OCI-LY7 (cell line): Measurements from ENCODE around the gene ST6GALNAC5. TPM values are rescaled to one million over a fixed set of nuclear protein-coding genes. Genes with fewer than 3 reads are reported as not detected.

ENCODE experiments used
- BruUV-seq: library from RNA; stranded (reverse); fragments of 400-500 nt; replicated peaks from 2 replicates; lab custom pipeline; 2021; lab: Mats Ljungman, UMichigan
- CTCF ChIA-PET: fragments of 300-600 bp; sonication (Branson Sonifier 250); formaldehyde crosslinking; loops from one replicate; lab custom pipeline; 2022; ENCODE audit warnings: antibody characterized with exemption; ENCODE audit not compliant: unreplicated experiment; lab: Charles Lee
- POLR2A ChIA-PET: fragments of 300-600 bp; sonication (Branson Sonifier 250); formaldehyde crosslinking; loops from one replicate; lab custom pipeline; 2022; ENCODE audit warnings: antibody characterized with exemption; lab: Charles Lee
- DNase-seq: peaks from one replicate; pipeline ENCODE4 v3.0.0-alpha.2; 2015; ENCODE audit warnings: low spot score
- H2AFZ ChIP-seq: fragments of 200-600 bp; sonication (generic), shearing (Covaris generic); 2 replicates; pipeline ENCODE4 v1.6.1; 2014; ENCODE audit warnings: mild to moderate bottlenecking, antibody characterized with exemption, low read length, moderate library complexity
- H3K27ac ChIP-seq: fragments of 200-600 bp; sonication (generic); 2 replicates; pipeline ENCODE4 v1.5.1; 2014; ENCODE audit warnings: mixed run types, low read depth, mild to moderate bottlenecking, moderate library complexity, low read length, inconsistent platforms; ENCODE audit not compliant: poor library complexity, severe bottlenecking
- H3K36me3 ChIP-seq: fragments of 200-600 bp; sonication (generic); 2 replicates; pipeline ENCODE4 v1.6.1; 2014; ENCODE audit warnings: mild to moderate bottlenecking, antibody characterized with exemption, low read length, moderate library complexity, mixed read lengths; ENCODE audit not compliant: insufficient read depth
- H3K4me1 ChIP-seq: fragments of 200-600 bp; sonication (generic); 2 replicates; pipeline ENCODE4 v1.5.1; 2014; ENCODE audit warnings: mild to moderate bottlenecking, low read length; ENCODE audit not compliant: insufficient read depth, poor library complexity, severe bottlenecking
- H3K4me2 ChIP-seq: fragments of 200-600 bp; sonication (generic); 2 replicates; pipeline ENCODE4 v1.6.1; 2014; ENCODE audit warnings: mild to moderate bottlenecking, low read length
- H3K4me3 ChIP-seq: fragments of 200-600 bp; sonication (generic); 2 replicates; pipeline ENCODE4 v1.5.1; 2014; ENCODE audit warnings: mild to moderate bottlenecking, low read depth, low read length; ENCODE audit not compliant: poor library complexity, severe bottlenecking
- H3K79me2 ChIP-seq: fragments of 200-600 bp; sonication (generic); 2 replicates; pipeline ENCODE4 v1.6.1; 2016; ENCODE audit warnings: low read depth, mild to moderate bottlenecking, low read length, moderate library complexity, mixed read lengths; ENCODE audit not compliant: insufficient read depth
- H3K9me2 ChIP-seq: fragments of 200-600 bp; sonication (generic); 2 replicates; pipeline ENCODE4 v1.6.1; 2016; ENCODE audit warnings: mild to moderate bottlenecking, low read length, mixed read lengths; ENCODE audit not compliant: insufficient read depth
- H3K9me3 ChIP-seq: fragments of 200-600 bp; sonication (generic); 2 replicates; pipeline ENCODE4 v1.6.1; 2014; ENCODE audit warnings: mild to moderate bottlenecking, mixed run types, low read length, mixed read lengths
- H4K20me1 ChIP-seq: fragments of 200-600 bp; sonication (generic); 2 replicates; pipeline ENCODE4 v1.6.1; 2014; ENCODE audit warnings: mild to moderate bottlenecking, antibody characterized with exemption, low read length, moderate library complexity, mixed read lengths; ENCODE audit not compliant: insufficient read depth
- EZH2phosphoT487 ChIP-seq: fragments of 200-600 bp; sonication (generic); IDR thresholded peaks from 2 replicates; pipeline ENCODE4 v1.6.1; 2018; ENCODE audit warnings: low read depth, borderline replicate concordance, mild to moderate bottlenecking, mixed run types, antibody characterized with exemption, low read length, moderate library complexity, mixed read lengths
- intact Hi-C: fragments of 100-400 bp; cut with micrococcal nuclease; formaldehyde crosslinking; loops from one replicate; pipeline ENCODE4 v1.10.0; 2022; ENCODE audit not compliant: unreplicated experiment
- total RNA-seq, 2 experiments: library from RNA; depleted of rRNA in 1 of 2; stranded (reverse); fragments of >200 nt in 1 of 2; shearing (Covaris generic) in 1 of 2; gene quantifications; 2 replicates each; pipeline ENCODE4 v1.2.3, GENCODE V29; 2014 to 2022
- TF ChIP-seq, protein P1 (sequence below): fragments of 200-600 bp; sonication (generic); conservative IDR thresholded peaks from 2 replicates; pipeline ENCODE4 v1.5.1; 2014; ENCODE audit warnings: mild to moderate bottlenecking, antibody characterized with exemption, low read length, moderate library complexity, mixed read lengths

ST6GALNAC5 gene
- total RNA-seq, 2 experiments from 2014 or later: not detected

DNA sequence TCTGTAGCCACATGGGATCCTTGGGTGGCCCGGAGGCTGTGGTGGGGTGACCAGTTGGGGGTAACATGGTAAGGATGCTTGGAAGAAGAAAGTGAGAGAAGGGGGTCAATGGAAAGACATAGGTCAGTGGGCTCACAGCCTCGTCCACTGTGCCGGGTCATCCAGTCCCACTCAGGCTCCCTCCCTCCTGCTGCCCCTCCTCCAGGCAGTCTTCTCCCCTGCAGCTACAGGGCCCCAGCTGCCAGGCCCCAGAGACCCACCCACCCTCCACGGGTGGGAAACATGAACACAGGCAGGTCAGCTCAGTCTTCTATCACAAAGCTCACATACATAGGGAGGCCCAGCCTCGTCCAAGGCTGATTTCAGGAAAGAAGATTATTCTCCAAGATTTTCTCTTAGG is 158.3 kb downstream of the ST6GALNAC5 start:
- Histone ChIP-seq H3K9me3 (no peaks in the 10 kb centered on the region), H3K4me2 (no peak overlapping the region), H3K79me2 (no peaks in the 10 kb centered on the region), H3K4me3 (no peak overlapping the region), H3K36me3 (no peaks in the 10 kb centered on the region), H2AFZ (no peak overlapping the region), H4K20me1 (no peaks in the 10 kb centered on the region), H3K4me1 (no peaks in the 10 kb centered on the region), H3K27ac (no peak overlapping the region), H3K9me2 (no peaks in the 10 kb centered on the region)
- no TSS peak for BruUV-seq
- CTCF ChIA-PET: no interaction called here
- DNase-seq: no peak
- POLR2A ChIA-PET: no interaction called here
- intact Hi-C loops: no loop called here
- no peak for TF ChIP-seq EZH2phosphoT487
- TF ChIP-seq, protein P1, sequence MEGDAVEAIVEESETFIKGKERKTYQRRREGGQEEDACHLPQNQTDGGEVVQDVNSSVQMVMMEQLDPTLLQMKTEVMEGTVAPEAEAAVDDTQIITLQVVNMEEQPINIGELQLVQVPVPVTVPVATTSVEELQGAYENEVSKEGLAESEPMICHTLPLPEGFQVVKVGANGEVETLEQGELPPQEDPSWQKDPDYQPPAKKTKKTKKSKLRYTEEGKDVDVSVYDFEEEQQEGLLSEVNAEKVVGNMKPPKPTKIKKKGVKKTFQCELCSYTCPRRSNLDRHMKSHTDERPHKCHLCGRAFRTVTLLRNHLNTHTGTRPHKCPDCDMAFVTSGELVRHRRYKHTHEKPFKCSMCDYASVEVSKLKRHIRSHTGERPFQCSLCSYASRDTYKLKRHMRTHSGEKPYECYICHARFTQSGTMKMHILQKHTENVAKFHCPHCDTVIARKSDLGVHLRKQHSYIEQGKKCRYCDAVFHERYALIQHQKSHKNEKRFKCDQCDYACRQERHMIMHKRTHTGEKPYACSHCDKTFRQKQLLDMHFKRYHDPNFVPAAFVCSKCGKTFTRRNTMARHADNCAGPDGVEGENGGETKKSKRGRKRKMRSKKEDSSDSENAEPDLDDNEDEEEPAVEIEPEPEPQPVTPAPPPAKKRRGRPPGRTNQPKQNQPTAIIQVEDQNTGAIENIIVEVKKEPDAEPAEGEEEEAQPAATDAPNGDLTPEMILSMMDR: no peak

DNA sequence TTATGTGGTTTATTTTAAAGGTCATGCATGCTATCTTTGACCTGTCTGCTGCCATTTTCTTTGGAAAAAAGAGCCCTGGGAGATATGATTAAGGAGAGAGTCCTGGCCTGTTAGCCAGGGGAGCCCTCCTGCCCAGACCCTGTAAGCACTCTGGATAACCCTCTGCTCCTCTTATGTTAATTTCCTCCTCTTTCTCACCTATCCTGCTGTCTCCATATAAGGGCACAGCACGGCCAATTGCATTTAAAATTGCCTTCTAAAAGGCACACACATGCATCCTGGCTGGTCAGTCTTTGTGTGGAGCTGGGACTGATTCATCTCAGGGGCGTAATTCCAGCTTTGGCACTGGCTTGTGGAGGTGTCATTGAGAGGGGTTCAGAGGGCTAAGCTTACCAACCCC is 158.9 kb downstream of the ST6GALNAC5 start:
- ChIA-PET POLR2A (no interaction called here), CTCF (no interaction called here)
- DNase-seq: no peak
- no peak overlapping the region for H2AFZ ChIP-seq
- H3K9me3 ChIP-seq: no peaks in the 10 kb centered on the region
- TF ChIP-seq EZH2phosphoT487: no peak
- TF ChIP-seq, protein P1: no peak
- no peak overlapping the region for H3K4me2 ChIP-seq
- H3K4me3 ChIP-seq: no peak overlapping the region
- H3K9me2 ChIP-seq: no peaks in the 10 kb centered on the region
- H3K27ac ChIP-seq: no peak overlapping the region
- BruUV-seq: no TSS peak
- no peaks in the 10 kb centered on the region for H3K4me1 ChIP-seq
- no peaks in the 10 kb centered on the region for H3K36me3 ChIP-seq
- no peaks in the 10 kb centered on the region for H4K20me1 ChIP-seq
- H3K79me2 ChIP-seq: no peaks in the 10 kb centered on the region
- intact Hi-C loops: no loop called here

DNA sequence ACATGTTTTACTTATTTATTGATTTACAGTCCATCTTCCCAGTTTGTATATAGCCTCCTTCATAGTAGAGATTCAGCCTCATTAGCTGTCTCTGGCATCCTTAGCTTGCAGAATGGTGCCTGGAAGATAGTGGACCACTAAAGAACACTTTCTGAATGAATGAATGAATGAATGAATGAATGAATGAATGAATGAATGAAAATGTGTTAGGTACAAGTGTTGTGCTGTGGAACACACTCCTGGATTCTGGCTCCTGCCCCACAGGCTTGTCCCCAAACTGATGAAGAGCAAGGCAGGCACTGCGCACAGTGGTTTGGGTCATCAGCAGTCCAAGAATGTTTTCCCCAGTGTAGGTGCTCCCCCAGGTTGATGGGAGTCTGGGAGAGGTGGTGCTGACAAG is 159.4 kb downstream of the ST6GALNAC5 start:
- TF ChIP-seq EZH2phosphoT487: no peak
- TF ChIP-seq, protein P1: no peak
- Histone ChIP-seq H2AFZ (no peak overlapping the region), H3K79me2 (no peaks in the 10 kb centered on the region), H3K9me3 (no peaks in the 10 kb centered on the region), H3K4me2 (no peak overlapping the region), H3K9me2 (no peaks in the 10 kb centered on the region), H3K4me3 (no peak overlapping the region), H3K36me3 (no peaks in the 10 kb centered on the region), H4K20me1 (no peaks in the 10 kb centered on the region), H3K27ac (no peak overlapping the region), H3K4me1 (no peaks in the 10 kb centered on the region)
- no peak for DNase-seq
- ChIA-PET CTCF (no interaction called here), POLR2A (no interaction called here)
- intact Hi-C loops: no loop called here
- BruUV-seq: no TSS peak
